ENCODE measurements around the gene SMAD6.

The SMAD6 gene

DNA sequence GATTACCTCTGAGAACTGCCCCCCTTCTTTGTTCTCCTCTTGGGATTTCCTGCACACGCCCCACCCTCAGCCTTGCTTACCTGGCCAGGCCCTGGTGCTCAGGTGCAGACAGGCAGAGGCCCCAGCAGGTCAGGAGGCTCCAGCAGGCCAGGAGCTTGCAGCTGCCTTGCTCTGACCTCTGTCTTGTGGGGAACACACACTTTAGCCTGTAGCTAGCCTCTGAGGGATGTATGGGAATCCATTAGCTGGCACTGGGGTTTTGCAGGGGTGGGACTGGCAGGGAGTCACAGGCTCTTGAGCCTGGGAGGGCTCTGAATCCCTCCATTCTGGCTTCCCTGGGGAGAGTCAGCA lies 2.7 kb downstream of the SMAD6 start:
- TF ChIP-seq, protein P1, sequence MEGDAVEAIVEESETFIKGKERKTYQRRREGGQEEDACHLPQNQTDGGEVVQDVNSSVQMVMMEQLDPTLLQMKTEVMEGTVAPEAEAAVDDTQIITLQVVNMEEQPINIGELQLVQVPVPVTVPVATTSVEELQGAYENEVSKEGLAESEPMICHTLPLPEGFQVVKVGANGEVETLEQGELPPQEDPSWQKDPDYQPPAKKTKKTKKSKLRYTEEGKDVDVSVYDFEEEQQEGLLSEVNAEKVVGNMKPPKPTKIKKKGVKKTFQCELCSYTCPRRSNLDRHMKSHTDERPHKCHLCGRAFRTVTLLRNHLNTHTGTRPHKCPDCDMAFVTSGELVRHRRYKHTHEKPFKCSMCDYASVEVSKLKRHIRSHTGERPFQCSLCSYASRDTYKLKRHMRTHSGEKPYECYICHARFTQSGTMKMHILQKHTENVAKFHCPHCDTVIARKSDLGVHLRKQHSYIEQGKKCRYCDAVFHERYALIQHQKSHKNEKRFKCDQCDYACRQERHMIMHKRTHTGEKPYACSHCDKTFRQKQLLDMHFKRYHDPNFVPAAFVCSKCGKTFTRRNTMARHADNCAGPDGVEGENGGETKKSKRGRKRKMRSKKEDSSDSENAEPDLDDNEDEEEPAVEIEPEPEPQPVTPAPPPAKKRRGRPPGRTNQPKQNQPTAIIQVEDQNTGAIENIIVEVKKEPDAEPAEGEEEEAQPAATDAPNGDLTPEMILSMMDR (IDR thresholded peaks at IDR 0.05; ENCODE audit: extremely low read depth, insufficient read depth, missing control alignments), result no peak
- in situ Hi-C loops (cut with MboI; ENCODE audit: low pct_unique_long_range_greater_than_20kb, low sequenced_read_pairs, unreplicated experiment), result no loop called here
- no peak for DNase-seq (ENCODE audit: low spot score)

DNA sequence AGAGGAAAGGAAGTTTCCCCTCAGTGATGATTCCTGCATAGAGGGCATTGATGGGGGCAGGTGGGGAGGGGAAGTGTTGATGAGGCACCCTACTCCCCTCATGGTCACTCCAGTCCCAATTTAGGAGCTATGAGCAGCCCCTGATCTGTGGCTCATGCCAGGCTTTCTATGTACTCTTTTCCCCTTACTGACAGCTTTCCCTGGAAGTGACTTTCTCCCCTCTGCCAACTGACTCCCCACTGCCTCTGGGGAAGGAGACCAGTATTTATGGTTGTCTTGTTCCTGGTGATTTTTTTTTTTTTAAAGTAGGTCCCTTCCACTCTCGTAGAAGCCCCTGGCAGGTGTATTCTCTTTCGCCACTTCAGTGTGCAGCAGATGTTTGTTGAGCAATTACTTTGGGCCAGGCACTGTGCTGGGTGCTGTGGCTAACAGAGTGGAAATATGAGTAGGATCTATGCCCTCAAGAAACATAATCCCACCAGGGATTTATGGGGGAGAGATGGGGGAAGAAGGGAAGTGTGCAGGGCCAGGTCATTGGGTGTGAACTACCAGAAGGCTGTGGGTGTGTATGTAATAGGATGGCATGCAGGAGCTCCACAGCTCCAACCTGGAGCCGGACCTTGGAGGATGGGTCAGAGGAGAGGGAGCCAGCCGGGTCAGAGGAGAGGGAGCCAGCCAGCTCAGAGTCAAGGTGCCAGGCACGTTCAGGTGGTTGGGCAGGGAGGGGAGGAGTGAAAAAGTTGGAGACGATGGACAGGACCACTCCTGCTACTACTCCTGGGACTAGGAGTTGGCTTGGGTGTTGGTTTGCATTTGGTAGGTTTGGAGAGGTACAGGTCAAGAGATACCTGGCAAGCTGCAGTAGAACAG lies 3.5 kb downstream of the SMAD6 start:
- in situ Hi-C loops (cut with MboI; ENCODE audit: low pct_unique_long_range_greater_than_20kb, low sequenced_read_pairs, unreplicated experiment), result no loop called here
- DNase-seq (ENCODE audit: low spot score), result no peak
- TF ChIP-seq, protein P1 (IDR thresholded peaks at IDR 0.05; ENCODE audit: extremely low read depth, insufficient read depth, missing control alignments), result no peak

DNA sequence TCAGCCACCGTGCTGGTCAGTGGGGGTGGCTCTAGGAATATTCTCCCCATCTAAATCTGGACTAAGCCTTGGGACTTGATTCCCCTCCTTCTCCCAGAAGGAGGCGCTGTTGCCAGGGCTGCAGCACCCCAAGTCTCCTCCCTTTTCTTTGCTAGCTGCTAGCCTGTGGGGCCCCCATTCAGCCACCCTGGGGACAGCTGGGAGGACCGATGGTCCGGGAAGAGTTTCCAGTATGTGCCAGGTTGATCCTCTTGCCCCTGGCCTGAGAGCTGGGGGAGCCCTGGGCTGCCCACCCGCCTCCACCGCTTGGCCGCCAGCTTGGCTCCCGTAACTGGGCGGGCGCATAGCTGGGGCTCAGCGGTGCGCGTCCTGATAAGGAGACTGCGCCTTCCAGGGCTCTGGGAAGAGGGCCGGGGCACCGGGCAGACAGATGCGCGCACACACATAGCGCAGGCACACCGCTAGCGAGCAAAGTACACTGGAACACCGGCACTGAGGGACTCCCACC lies 4.2 kb downstream of the SMAD6 start:
- TF ChIP-seq, protein P1 (IDR thresholded peaks at IDR 0.05; ENCODE audit: extremely low read depth, insufficient read depth, missing control alignments), result peak; percentile 36
- DNase-seq (ENCODE audit: low spot score), result peak; percentile 53
- in situ Hi-C loops (cut with MboI; ENCODE audit: low pct_unique_long_range_greater_than_20kb, low sequenced_read_pairs, unreplicated experiment), result no loop called here

DNA sequence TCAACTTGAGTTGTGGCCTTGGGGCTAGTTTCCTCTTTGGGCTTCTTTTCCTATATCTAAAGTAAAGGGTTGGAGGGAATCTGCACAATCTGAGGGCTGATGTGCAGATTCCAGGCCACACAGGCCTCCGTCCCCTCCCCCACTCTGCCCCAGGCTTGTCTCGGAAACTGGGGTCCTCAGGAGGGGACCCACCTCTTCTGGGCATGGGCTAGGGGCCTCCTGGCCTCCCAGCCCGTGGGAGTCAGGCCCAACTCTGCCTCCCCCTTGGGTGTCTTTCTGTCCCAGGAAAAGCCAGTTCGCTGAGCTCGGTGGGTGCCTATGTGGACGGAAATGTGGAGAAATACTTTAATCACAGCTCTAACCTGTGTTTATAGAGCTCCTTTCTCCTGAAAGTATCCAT lies 4.8 kb downstream of the SMAD6 start:
- in situ Hi-C loops (cut with MboI; ENCODE audit: low pct_unique_long_range_greater_than_20kb, low sequenced_read_pairs, unreplicated experiment), result no loop called here
- TF ChIP-seq, protein P1 (IDR thresholded peaks at IDR 0.05; ENCODE audit: extremely low read depth, insufficient read depth, missing control alignments), result no peak
- DNase-seq (ENCODE audit: low spot score), result no peak

DNA sequence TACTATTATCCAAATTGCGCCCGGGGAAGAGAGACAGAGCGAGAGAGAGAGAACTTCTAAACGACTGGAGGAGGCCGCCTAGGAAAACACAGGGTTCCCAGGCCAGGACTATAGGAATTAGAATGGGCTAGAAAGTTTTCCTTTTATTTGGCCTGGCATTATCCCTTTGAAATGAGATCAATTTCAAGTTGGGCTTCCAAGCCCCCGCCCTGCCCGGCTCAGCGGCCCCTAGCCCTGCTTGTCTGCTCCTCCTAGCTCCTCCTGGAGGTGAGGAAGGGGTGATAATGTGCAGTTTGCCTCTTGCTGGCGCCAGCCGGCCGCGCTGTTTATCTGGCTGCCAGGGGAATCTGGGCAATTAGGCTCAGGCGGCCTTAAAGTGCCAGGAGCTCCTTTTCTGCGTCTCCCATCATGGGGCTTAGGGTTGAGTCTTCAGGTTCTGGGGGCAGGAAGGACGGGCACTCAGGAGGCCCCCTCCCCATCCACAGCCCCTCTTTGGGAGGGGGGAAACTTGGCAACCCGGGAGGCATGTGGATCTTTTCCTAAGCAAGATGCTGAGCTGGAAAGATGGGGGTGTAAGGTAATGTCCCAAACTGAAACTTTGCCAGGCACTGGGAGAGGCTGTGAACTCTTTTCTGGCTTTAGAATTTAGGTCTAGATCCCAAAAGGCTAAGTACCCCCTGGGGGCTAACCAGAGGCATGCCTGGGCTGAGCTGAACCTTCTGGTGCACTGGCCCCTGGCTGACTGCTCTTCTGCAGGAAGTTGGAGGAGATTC lies 5.5 kb downstream of the SMAD6 start:
- no peak for DNase-seq (ENCODE audit: low spot score)
- TF ChIP-seq, protein P1 (IDR thresholded peaks at IDR 0.05; ENCODE audit: extremely low read depth, insufficient read depth, missing control alignments), result no peak
- in situ Hi-C loops (cut with MboI; ENCODE audit: low pct_unique_long_range_greater_than_20kb, low sequenced_read_pairs, unreplicated experiment), result no loop called here

DNA sequence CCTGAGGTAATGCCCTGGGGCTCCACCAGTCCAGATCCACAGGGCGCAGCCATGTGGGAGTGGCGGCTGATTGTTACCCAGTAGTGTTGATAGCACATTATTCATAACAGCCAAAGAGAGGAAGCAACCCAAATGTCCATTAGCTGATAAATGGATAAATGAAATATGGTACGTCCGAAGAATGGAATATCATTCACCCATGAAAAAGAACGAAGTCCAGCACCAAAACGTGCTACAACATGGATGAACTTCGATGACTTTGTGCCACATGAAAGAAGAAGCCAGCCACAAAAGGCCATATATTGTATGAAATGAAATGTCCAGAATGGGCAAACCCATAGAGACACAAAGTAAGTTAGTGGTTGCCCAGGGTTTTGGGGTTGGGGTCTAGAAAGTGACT lies 6.4 kb downstream of the SMAD6 start:
- no peak for DNase-seq (ENCODE audit: low spot score)
- in situ Hi-C loops (cut with MboI; ENCODE audit: low pct_unique_long_range_greater_than_20kb, low sequenced_read_pairs, unreplicated experiment), result no loop called here
- TF ChIP-seq, protein P1 (IDR thresholded peaks at IDR 0.05; ENCODE audit: extremely low read depth, insufficient read depth, missing control alignments), result no peak
